Chondrocyte (in vitro differentiated cells): ENCODE data around the gene CTAGE1. TPM values are rescaled to one million over a fixed set of nuclear protein-coding genes. Genes with fewer than 3 reads are reported as not detected.

ENCODE experiments used
- DNase-seq: peaks from one replicate; pipeline ENCODE4 v3.0.0; 2021; ENCODE audit warnings: mixed read lengths, low spot score
- H3K27ac Mint-ChIP-seq: one replicate; pipeline ENCODE4 v1.8.0; 2021; ENCODE audit warnings: mild to moderate bottlenecking, moderate library complexity, mixed read lengths; ENCODE audit not compliant: unreplicated experiment
- H3K27me3 Mint-ChIP-seq: 2 replicates; pipeline ENCODE4 v1.8.0; 2021; ENCODE audit warnings: low read depth, mixed read lengths
- H3K36me3 Mint-ChIP-seq: 2 replicates; pipeline ENCODE4 v1.8.0; 2021; ENCODE audit warnings: low read depth, mixed read lengths
- H3K4me1 Mint-ChIP-seq: 2 replicates; pipeline ENCODE4 v1.8.0; 2021; ENCODE audit warnings: low read depth, mild to moderate bottlenecking, mixed read lengths
- H3K4me3 Mint-ChIP-seq: one replicate; pipeline ENCODE4 v1.8.0; 2021; ENCODE audit warnings: mild to moderate bottlenecking, moderate library complexity, mixed read lengths; ENCODE audit not compliant: unreplicated experiment
- H3K9me3 Mint-ChIP-seq: 2 replicates; pipeline ENCODE4 v1.8.0; 2021; ENCODE audit warnings: low read depth, mixed read lengths
- total RNA-seq: library from RNA; stranded (reverse); gene quantifications from 3 replicates; pipeline ENCODE4 v1.2.1, GENCODE V29; 2021
- TF ChIP-seq, protein P1 (sequence below): fragments of 200-600 bp; sonication (generic); IDR thresholded peaks from 2 replicates; pipeline ENCODE4 v1.5.0; 2021; ENCODE audit warnings: antibody characterized with exemption, mild to moderate bottlenecking, moderate library complexity

Gene CTAGE1
- total RNA-seq, 1 donor from 2014 or later: 0.12 TPM

- no peaks in the 10 kb centered on the region for H3K36me3 Mint-ChIP-seq
- no peak overlapping the region for H3K4me3 Mint-ChIP-seq
- H3K27me3 Mint-ChIP-seq: no peaks in the 10 kb centered on the region
- DNase-seq: no peak
- no peak overlapping the region for H3K27ac Mint-ChIP-seq
- TF ChIP-seq, protein P1, sequence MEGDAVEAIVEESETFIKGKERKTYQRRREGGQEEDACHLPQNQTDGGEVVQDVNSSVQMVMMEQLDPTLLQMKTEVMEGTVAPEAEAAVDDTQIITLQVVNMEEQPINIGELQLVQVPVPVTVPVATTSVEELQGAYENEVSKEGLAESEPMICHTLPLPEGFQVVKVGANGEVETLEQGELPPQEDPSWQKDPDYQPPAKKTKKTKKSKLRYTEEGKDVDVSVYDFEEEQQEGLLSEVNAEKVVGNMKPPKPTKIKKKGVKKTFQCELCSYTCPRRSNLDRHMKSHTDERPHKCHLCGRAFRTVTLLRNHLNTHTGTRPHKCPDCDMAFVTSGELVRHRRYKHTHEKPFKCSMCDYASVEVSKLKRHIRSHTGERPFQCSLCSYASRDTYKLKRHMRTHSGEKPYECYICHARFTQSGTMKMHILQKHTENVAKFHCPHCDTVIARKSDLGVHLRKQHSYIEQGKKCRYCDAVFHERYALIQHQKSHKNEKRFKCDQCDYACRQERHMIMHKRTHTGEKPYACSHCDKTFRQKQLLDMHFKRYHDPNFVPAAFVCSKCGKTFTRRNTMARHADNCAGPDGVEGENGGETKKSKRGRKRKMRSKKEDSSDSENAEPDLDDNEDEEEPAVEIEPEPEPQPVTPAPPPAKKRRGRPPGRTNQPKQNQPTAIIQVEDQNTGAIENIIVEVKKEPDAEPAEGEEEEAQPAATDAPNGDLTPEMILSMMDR: no peak
- H3K4me1 Mint-ChIP-seq: peaks cover 18% of the 10 kb centered on the region
- H3K9me3 Mint-ChIP-seq: peaks cover 3% of the 10 kb centered on the region
Measured at GRCh38 chr18:22436136-22436535, 18.4 kb upstream of the CTAGE1 start.

- DNase-seq: no peak
- Mint-ChIP-seq H3K36me3 (no peaks in the 10 kb centered on the region), H3K4me3 (no peak overlapping the region), H3K4me1 (peaks cover 18% of the 10 kb centered on the region), H3K27ac (peak overlapping the region; percentile 59), H3K27me3 (no peaks in the 10 kb centered on the region), H3K9me3 (peaks cover 3% of the 10 kb centered on the region)
- TF ChIP-seq, protein P1: no peak
Measured at GRCh38 chr18:22434973-22435608, 17.4 kb upstream of the CTAGE1 start.

DNA sequence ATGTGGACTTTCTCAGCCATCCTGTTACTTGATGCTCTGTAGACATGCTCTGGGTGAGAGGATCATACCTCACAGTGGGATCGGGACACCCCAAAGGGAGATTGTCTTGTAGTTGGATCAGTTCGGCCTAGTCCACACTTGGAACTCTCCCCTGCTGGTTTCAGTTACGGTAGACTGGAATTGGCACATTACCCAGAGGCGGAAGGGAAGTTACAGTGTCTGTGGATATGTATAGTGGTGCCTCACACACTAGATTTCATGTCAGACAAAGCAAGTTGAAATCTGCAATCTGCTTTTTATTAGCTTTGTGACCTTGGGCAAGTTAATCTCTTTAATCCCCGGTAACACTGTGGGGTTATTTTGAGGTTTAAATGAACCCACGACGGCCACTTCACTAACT lies 16.2 kb upstream of the CTAGE1 start:
- no peaks in the 10 kb centered on the region for H3K36me3 Mint-ChIP-seq
- no peak for DNase-seq
- TF ChIP-seq, protein P1: no peak

GRCh38 chr18:22432657-22433137 lies 15.0 kb upstream of the CTAGE1 start:
- Mint-ChIP-seq H3K27ac (peak overlapping the region; percentile 80), H3K9me3 (no peaks in the 10 kb centered on the region), H3K4me3 (no peak overlapping the region), H3K4me1 (peaks cover 18% of the 10 kb centered on the region), H3K36me3 (no peaks in the 10 kb centered on the region), H3K27me3 (no peaks in the 10 kb centered on the region)
- TF ChIP-seq, protein P1: no peak
- DNase-seq: no peak

More for the DNA sequence above, 16.2 kb upstream of the CTAGE1 start:
- H3K4me1 Mint-ChIP-seq: peaks cover 18% of the 10 kb centered on the region
- no peak overlapping the region for H3K27ac Mint-ChIP-seq
- peaks cover 3% of the 10 kb centered on the region for H3K9me3 Mint-ChIP-seq
- no peak overlapping the region for H3K4me3 Mint-ChIP-seq
- H3K27me3 Mint-ChIP-seq: no peaks in the 10 kb centered on the region

DNA sequence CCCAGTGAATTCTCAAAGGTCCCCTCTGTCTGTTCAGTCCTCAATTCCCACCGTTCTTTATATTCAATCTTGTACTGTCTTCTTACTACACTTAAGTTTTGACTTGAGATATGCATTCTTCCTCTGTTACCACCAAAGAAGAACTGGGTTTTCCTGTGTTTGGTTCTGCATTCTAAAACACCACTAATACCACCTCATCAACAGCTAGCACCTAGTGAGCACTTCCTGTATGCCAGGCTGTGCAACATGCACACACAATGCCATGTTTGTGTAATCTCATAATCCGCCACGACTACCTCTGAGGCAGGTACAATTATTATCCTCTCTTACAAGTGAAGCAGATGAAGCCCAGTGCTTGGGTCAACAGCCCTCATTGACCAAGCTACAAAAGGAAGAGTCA lies 11.8 kb upstream of the CTAGE1 start:
- DNase-seq: no peak
- Mint-ChIP-seq H3K27ac (no peak overlapping the region), H3K36me3 (no peaks in the 10 kb centered on the region), H3K4me3 (no peak overlapping the region), H3K27me3 (no peaks in the 10 kb centered on the region), H3K4me1 (peaks cover 13% of the 10 kb centered on the region), H3K9me3 (no peaks in the 10 kb centered on the region)
- TF ChIP-seq, protein P1: no peak
